Measurements from ENCODE around the gene TLE3. TPM values are rescaled to one million over a fixed set of nuclear protein-coding genes. Genes with fewer than 3 reads are reported as not detected.

The TLE3 gene
- total RNA-seq, 4 donors from 2014 or later = 91.2 to 154 (median 137) TPM

GRCh38 chr15:70035719-70036077, 62.0 kb downstream of the TLE3 start:
- peak; percentile 38 to 50 for DNase-seq (ENCODE audit: low spot score in 2 of 2)
- peaks cover 6% of the 10 kb centered on the region for H3K27me3 ChIP-seq
- H3K4me1 ChIP-seq = peaks cover 11% of the 10 kb centered on the region
- no peak overlapping the region for H3K27ac ChIP-seq
- no peak for TF ChIP-seq CTCF (IDR thresholded peaks at IDR 0.05)
- TF ChIP-seq POLR2AphosphoS5 (IDR thresholded peaks at IDR 0.05) = no peak
- no peak for TF ChIP-seq POLR2A (IDR thresholded peaks at IDR 0.05)
- no peak for TF ChIP-seq EP300 (IDR thresholded peaks at IDR 0.05)
- H3K36me3 ChIP-seq = no peaks in the 10 kb centered on the region
- H3K4me3 ChIP-seq = no peak overlapping the region
- H3K9me3 ChIP-seq = no peaks in the 10 kb centered on the region
- 85% methylated on average over 6 of the region's 6 CpGs for WGBS

GRCh38 chr15:70035051-70035718, 62.5 kb downstream of the TLE3 start:
- Histone ChIP-seq H3K27ac (no peak overlapping the region), H3K27me3 (peaks cover 6% of the 10 kb centered on the region), H3K4me1 (peaks cover 11% of the 10 kb centered on the region), H3K36me3 (no peaks in the 10 kb centered on the region), H3K4me3 (no peak overlapping the region), H3K9me3 (no peaks in the 10 kb centered on the region)
- 94% methylated on average over 7 of the region's 10 CpGs for WGBS
- peak in 1 of 2 donors; percentile 53 for DNase-seq (ENCODE audit: low spot score in 2 of 2)
- TF ChIP-seq POLR2A (IDR thresholded peaks at IDR 0.05) (no peak), POLR2AphosphoS5 (IDR thresholded peaks at IDR 0.05) (no peak), EP300 (IDR thresholded peaks at IDR 0.05) (no peak), CTCF (IDR thresholded peaks at IDR 0.05) (no peak)

GRCh38 chr15:70034596-70034995, 63.1 kb downstream of the TLE3 start:
- no peak overlapping the region for H3K4me3 ChIP-seq
- peak in 1 of 2 donors; percentile 43 for DNase-seq (ENCODE audit: low spot score in 2 of 2)
- 99% methylated on average over 7 of the region's 7 CpGs for WGBS
- H3K27ac ChIP-seq = no peak overlapping the region
- H3K36me3 ChIP-seq = no peaks in the 10 kb centered on the region
- no peaks in the 10 kb centered on the region for H3K9me3 ChIP-seq
- TF ChIP-seq EP300 (IDR thresholded peaks at IDR 0.05) = no peak
- TF ChIP-seq POLR2A (IDR thresholded peaks at IDR 0.05) = no peak
- no peak for TF ChIP-seq CTCF (IDR thresholded peaks at IDR 0.05)
- TF ChIP-seq POLR2AphosphoS5 (IDR thresholded peaks at IDR 0.05) = no peak
- H3K27me3 ChIP-seq = peaks cover 6% of the 10 kb centered on the region
- peaks cover 11% of the 10 kb centered on the region for H3K4me1 ChIP-seq

GRCh38 chr15:70034141-70034540, 63.6 kb downstream of the TLE3 start:
- H3K27ac ChIP-seq = no peak overlapping the region
- 88% methylated on average over 3 of the region's 4 CpGs for WGBS
- H3K36me3 ChIP-seq = no peaks in the 10 kb centered on the region
- no peak for TF ChIP-seq CTCF (IDR thresholded peaks at IDR 0.05)
- no peak for TF ChIP-seq POLR2A (IDR thresholded peaks at IDR 0.05)
- TF ChIP-seq EP300 (IDR thresholded peaks at IDR 0.05) = no peak
- TF ChIP-seq POLR2AphosphoS5 (IDR thresholded peaks at IDR 0.05) = no peak
- no peaks in the 10 kb centered on the region for H3K9me3 ChIP-seq
- H3K4me1 ChIP-seq = peaks cover 11% of the 10 kb centered on the region
- DNase-seq (ENCODE audit: low spot score in 2 of 2) = no peak
- H3K4me3 ChIP-seq = no peak overlapping the region
- peaks cover 6% of the 10 kb centered on the region for H3K27me3 ChIP-seq

- no peaks in the 10 kb centered on the region for H3K9me3 ChIP-seq
- H3K4me1 ChIP-seq = peaks cover 11% of the 10 kb centered on the region
- no peak overlapping the region for H3K27ac ChIP-seq
- no peak for TF ChIP-seq POLR2AphosphoS5 (IDR thresholded peaks at IDR 0.05)
- no peak for TF ChIP-seq CTCF (IDR thresholded peaks at IDR 0.05)
- no peak for TF ChIP-seq POLR2A (IDR thresholded peaks at IDR 0.05)
- no peak for TF ChIP-seq EP300 (IDR thresholded peaks at IDR 0.05)
- peaks cover 6% of the 10 kb centered on the region for H3K27me3 ChIP-seq
- H3K4me3 ChIP-seq = peak overlapping the region; percentile 23
- peak in 1 of 2 donors; percentile 58 for DNase-seq (ENCODE audit: low spot score in 2 of 2)
- WGBS = 19% methylated on average over 14 of the region's 35 CpGs
- no peaks in the 10 kb centered on the region for H3K36me3 ChIP-seq
These were observed 64.1 kb downstream of the TLE3 start for GRCh38 chr15:70033529-70034140.
